HL-60 (cell line): ENCODE data around the gene HOXA13.

Source experiments
- DNase-seq, 2 experiments: peaks; one replicate each; pipeline ENCODE4 v3.0.0-alpha.2; 2010 to 2020; ENCODE audit warnings: low read depth in 1 of 2, low spot score in 1 of 2
- H3K27ac ChIP-seq: fragments of 250-450 bp; sonication (Bioruptor Pico); replicated peaks from 2 replicates; pipeline ENCODE4 v1.5.1; 2020; ENCODE audit warnings: mild to moderate bottlenecking, moderate library complexity
- H3K27me3 ChIP-seq: fragments of 250-450 bp; sonication (Bioruptor Pico); 2 replicates; pipeline ENCODE4 v1.5.1; 2021; ENCODE audit warnings: mild to moderate bottlenecking, moderate library complexity; ENCODE audit not compliant: insufficient read depth, poor library complexity, severe bottlenecking
- H3K4me3 ChIP-seq: replicated peaks from 2 replicates; pipeline ENCODE4 v1.5.1; 2011; ENCODE audit warnings: mild to moderate bottlenecking, control low read depth, low read length; ENCODE audit not compliant: insufficient read depth
- CTCF ChIP-seq: IDR thresholded peaks from one replicate; pipeline ENCODE4 v1.5.1; 2011; ENCODE audit warnings: low read length, control low read depth, inconsistent platforms; ENCODE audit not compliant: insufficient read depth
- GABPA ChIP-seq: IDR thresholded peaks from 2 replicates; pipeline ENCODE4 v1.6.1; 2012; ENCODE audit warnings: low read depth
- POLR2AphosphoS5 ChIP-seq: IDR thresholded peaks from 2 replicates; pipeline ENCODE4 v1.6.1; 2012; ENCODE audit warnings: low read depth
- REST ChIP-seq: IDR thresholded peaks from 2 replicates; pipeline ENCODE4 v1.6.1; 2012; ENCODE audit warnings: low read depth; ENCODE audit not compliant: insufficient replicate concordance
- SPI1 ChIP-seq: IDR thresholded peaks from 2 replicates; pipeline ENCODE4 v1.6.1; 2012; ENCODE audit warnings: low read depth, mild to moderate bottlenecking, borderline replicate concordance

HOXA13 gene

GRCh38 chr7:27240015-27240731, 40.3 kb upstream of the HOXA13 start:
- Histone ChIP-seq H3K27ac (no peak overlapping the region), H3K4me3 (no peak overlapping the region), H3K27me3 (peaks cover 88% of the 10 kb centered on the region)
- TF ChIP-seq POLR2AphosphoS5, result no peak
- no peak for TF ChIP-seq GABPA
- no peak for TF ChIP-seq CTCF
- no peak for TF ChIP-seq SPI1
- TF ChIP-seq REST, result no peak
- no peak for DNase-seq

- Histone ChIP-seq H3K27ac (no peak overlapping the region), H3K4me3 (peak overlapping the region; percentile 13), H3K27me3 (peaks cover 85% of the 10 kb centered on the region)
- DNase-seq, result no peak
- TF ChIP-seq POLR2AphosphoS5 (no peak), CTCF (no peak), GABPA (no peak), SPI1 (no peak), REST (no peak)
Measured at GRCh38 chr7:27239387-27240014, 39.6 kb upstream of the HOXA13 start.

- Histone ChIP-seq H3K4me3 (peak overlapping the region; percentile 13; the same call in 1 of the 2 replicates), H3K27me3 (peaks cover 79% of the 10 kb centered on the region)
- no peak for DNase-seq
Measured at GRCh38 chr7:27238979-27239386, 39.1 kb upstream of the HOXA13 start.

More at GRCh38 chr7:27238979-27239386, 39.1 kb upstream of the HOXA13 start:
- H3K27ac ChIP-seq, result no peak overlapping the region
- TF ChIP-seq REST, result no peak
- TF ChIP-seq CTCF, result no peak
- TF ChIP-seq GABPA, result no peak
- no peak for TF ChIP-seq POLR2AphosphoS5
- no peak for TF ChIP-seq SPI1
